Caco-2 (cell line): Measurements from ENCODE around the gene PKD2. TPM values are rescaled to one million over a fixed set of nuclear protein-coding genes. Genes with fewer than 3 reads are reported as not detected.
A peak's percentile ranks its signal among the peaks of the same experiment; 100 is the strongest.

ENCODE experiments used
- BruUV-seq: library from RNA; stranded (reverse); fragments of 400-500 nt; replicated peaks from 2 replicates; lab custom pipeline; 2021; lab: Mats Ljungman, UMichigan
- CTCF ChIA-PET: fragments of 300-600 bp; sonication (Branson Sonifier 250); formaldehyde crosslinking; loops from one replicate; lab custom pipeline; 2022; ENCODE audit warnings: antibody characterized with exemption; lab: Charles Lee
- POLR2A ChIA-PET: fragments of 300-600 bp; sonication (Branson Sonifier 250); formaldehyde crosslinking; loops from one replicate; lab custom pipeline; 2022; ENCODE audit warnings: antibody characterized with exemption; lab: Charles Lee
- DNase-seq, 2 experiments: peaks; one replicate each; pipeline versions ENCODE4 v3.0.0 to v3.0.0-alpha.2; 2020 to 2022
- H3K27me3 ChIP-seq: replicated peaks from 2 replicates; pipeline ENCODE4 v1.6.0; 2011; ENCODE audit warnings: low read length; ENCODE audit not compliant: control insufficient read depth, insufficient read depth
- H3K36me3 ChIP-seq: 2 replicates; pipeline ENCODE4 v1.5.1; 2011; ENCODE audit warnings: low read length; ENCODE audit not compliant: control insufficient read depth, insufficient read depth
- H3K4me1 ChIP-seq: fragments of 250-450 bp; sonication (Bioruptor Pico); 2 replicates; pipeline ENCODE4 v1.5.1; 2020; ENCODE audit warnings: mild to moderate bottlenecking
- H3K4me3 ChIP-seq: 2 replicates; pipeline ENCODE4 v1.5.1; 2011; ENCODE audit warnings: low read depth, mild to moderate bottlenecking, control low read depth, low read length
- H3K9me3 ChIP-seq: fragments of 250-450 bp; sonication (Bioruptor Pico); 2 replicates; pipeline ENCODE4 v1.5.1; 2020; ENCODE audit warnings: mild to moderate bottlenecking, moderate library complexity
- H3K27ac Mint-ChIP-seq: one replicate; pipeline ENCODE4 v1.8.0; 2022; ENCODE audit warnings: mixed read lengths; ENCODE audit not compliant: unreplicated experiment
- H3K27me3 Mint-ChIP-seq: one replicate; pipeline ENCODE4 v1.8.0; 2022; ENCODE audit warnings: mixed read lengths; ENCODE audit not compliant: insufficient read depth, unreplicated experiment
- H3K36me3 Mint-ChIP-seq: one replicate; pipeline ENCODE4 v1.8.0; 2022; ENCODE audit warnings: mild to moderate bottlenecking, mixed read lengths; ENCODE audit not compliant: insufficient read depth, unreplicated experiment
- H3K4me1 Mint-ChIP-seq: one replicate; pipeline ENCODE4 v1.8.0; 2022; ENCODE audit warnings: low read depth, mixed read lengths; ENCODE audit not compliant: unreplicated experiment
- H3K4me3 Mint-ChIP-seq: one replicate; pipeline ENCODE4 v1.8.0; 2022; ENCODE audit warnings: mild to moderate bottlenecking, moderate library complexity, mixed read lengths; ENCODE audit not compliant: unreplicated experiment
- H3K9me3 Mint-ChIP-seq: one replicate; pipeline ENCODE4 v1.8.0; 2022; ENCODE audit warnings: mixed read lengths; ENCODE audit not compliant: unreplicated experiment
- intact Hi-C: fragments of 100-400 bp; cut with micrococcal nuclease; formaldehyde crosslinking; loops from one replicate; pipeline ENCODE4 v1.10.0; 2022; ENCODE audit not compliant: unreplicated experiment
- total RNA-seq: library from RNA; stranded (reverse); gene quantifications from 2 replicates; pipeline ENCODE4 v1.2.3, GENCODE V29; 2022
- TF ChIP-seq, protein P1 (sequence below), 2 experiments: fragments of 200-600 bp in 1 of 2; IDR thresholded peaks; 1 replicate in 1 of 2; 2 replicates in 1 of 2; pipeline versions ENCODE4 v1.5.1 to v1.8.0; 2011 to 2022; ENCODE audit warnings: antibody characterized with exemption in 1 of 2, control low read depth in 1 of 2, inconsistent platforms in 1 of 2, low read depth in 1 of 2, low read length in 1 of 2, mild to moderate bottlenecking in 1 of 2, moderate library complexity in 1 of 2; ENCODE audit not compliant: insufficient read depth in 1 of 2, severe bottlenecking in 1 of 2, unreplicated experiment in 1 of 2

Gene PKD2
- total RNA-seq, 1 experiment from 2014 or later: 7.3 TPM

DNA sequence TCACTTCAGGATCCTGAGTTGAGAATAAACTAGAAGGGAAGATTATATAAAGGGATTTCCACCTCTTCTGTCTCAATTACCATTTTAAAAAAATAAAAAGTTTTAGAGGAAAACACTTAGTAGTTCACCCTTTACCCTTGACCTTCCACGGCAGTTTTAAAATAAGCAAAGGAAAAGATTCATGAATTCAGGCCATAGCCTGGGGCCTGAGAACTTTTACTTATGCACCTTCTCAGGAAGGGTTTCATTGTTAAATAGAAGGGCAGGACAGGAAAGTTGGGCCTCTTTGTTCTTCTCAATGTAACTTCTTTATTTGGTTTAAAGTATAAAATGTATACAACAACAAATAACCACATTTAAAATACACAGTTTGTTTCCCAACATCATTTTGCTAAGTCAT is 54.9 kb downstream of the PKD2 start:
- TF ChIP-seq, protein P1, sequence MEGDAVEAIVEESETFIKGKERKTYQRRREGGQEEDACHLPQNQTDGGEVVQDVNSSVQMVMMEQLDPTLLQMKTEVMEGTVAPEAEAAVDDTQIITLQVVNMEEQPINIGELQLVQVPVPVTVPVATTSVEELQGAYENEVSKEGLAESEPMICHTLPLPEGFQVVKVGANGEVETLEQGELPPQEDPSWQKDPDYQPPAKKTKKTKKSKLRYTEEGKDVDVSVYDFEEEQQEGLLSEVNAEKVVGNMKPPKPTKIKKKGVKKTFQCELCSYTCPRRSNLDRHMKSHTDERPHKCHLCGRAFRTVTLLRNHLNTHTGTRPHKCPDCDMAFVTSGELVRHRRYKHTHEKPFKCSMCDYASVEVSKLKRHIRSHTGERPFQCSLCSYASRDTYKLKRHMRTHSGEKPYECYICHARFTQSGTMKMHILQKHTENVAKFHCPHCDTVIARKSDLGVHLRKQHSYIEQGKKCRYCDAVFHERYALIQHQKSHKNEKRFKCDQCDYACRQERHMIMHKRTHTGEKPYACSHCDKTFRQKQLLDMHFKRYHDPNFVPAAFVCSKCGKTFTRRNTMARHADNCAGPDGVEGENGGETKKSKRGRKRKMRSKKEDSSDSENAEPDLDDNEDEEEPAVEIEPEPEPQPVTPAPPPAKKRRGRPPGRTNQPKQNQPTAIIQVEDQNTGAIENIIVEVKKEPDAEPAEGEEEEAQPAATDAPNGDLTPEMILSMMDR (IDR thresholded peaks at IDR 0.05; ENCODE audit: insufficient read depth in 1 of 2, low read depth in 1 of 2, low read length in 1 of 2, severe bottlenecking in 1 of 2, unreplicated experiment in 1 of 2): no peak
- H3K27me3 ChIP-seq: no peaks in the 10 kb centered on the region
- no peaks in the 10 kb centered on the region for H3K27me3 Mint-ChIP-seq
- H3K36me3 Mint-ChIP-seq: peaks cover 7% of the 10 kb centered on the region
- H3K4me3 ChIP-seq: no peak overlapping the region
- ChIA-PET POLR2A (no interaction called here), CTCF (no interaction called here)
- H3K4me1 ChIP-seq: peaks cover 45% of the 10 kb centered on the region
- no peak overlapping the region for H3K27ac Mint-ChIP-seq
- no TSS peak for BruUV-seq
- no peaks in the 10 kb centered on the region for H3K36me3 ChIP-seq
- intact Hi-C loops: no loop called here
- H3K9me3 ChIP-seq: no peaks in the 10 kb centered on the region
- no peak overlapping the region for H3K4me3 Mint-ChIP-seq
- H3K9me3 Mint-ChIP-seq: no peaks in the 10 kb centered on the region
- DNase-seq: no peak
- peaks cover 27% of the 10 kb centered on the region for H3K4me1 Mint-ChIP-seq

DNA sequence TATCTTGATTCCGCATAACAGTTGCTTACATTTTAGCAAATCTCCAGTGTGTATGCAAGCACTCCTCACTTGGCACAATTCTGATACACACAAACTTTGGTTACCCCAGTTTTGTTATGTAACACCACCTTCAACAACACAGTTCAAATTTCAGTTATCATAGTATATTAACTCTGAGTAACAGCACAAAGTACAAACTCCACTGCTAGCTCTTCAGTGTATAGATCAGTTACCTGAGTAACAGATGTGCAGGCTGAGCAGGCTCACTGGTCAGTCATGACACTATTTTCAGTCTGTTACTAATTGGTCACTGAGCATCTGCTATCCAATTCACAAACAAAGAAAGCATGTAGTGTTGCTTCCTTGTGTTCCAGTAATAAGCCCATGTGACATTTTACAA is 55.4 kb downstream of the PKD2 start:
- POLR2A ChIA-PET: no interaction called here
- Mint-ChIP-seq H3K4me1 (peaks cover 27% of the 10 kb centered on the region), H3K27me3 (no peaks in the 10 kb centered on the region), H3K27ac (peak overlapping the region; percentile 69), H3K4me3 (no peak overlapping the region), H3K9me3 (no peaks in the 10 kb centered on the region), H3K36me3 (peaks cover 13% of the 10 kb centered on the region)
- Histone ChIP-seq H3K4me3 (no peak overlapping the region), H3K27me3 (no peaks in the 10 kb centered on the region), H3K36me3 (no peaks in the 10 kb centered on the region), H3K9me3 (no peaks in the 10 kb centered on the region), H3K4me1 (peaks cover 45% of the 10 kb centered on the region)
- DNase-seq: no peak
- no TSS peak for BruUV-seq
- intact Hi-C loops: no loop called here
- CTCF ChIA-PET: no interaction called here
- TF ChIP-seq, protein P1 (IDR thresholded peaks at IDR 0.05; ENCODE audit: insufficient read depth in 1 of 2, low read depth in 1 of 2, low read length in 1 of 2, severe bottlenecking in 1 of 2, unreplicated experiment in 1 of 2): no peak

DNA sequence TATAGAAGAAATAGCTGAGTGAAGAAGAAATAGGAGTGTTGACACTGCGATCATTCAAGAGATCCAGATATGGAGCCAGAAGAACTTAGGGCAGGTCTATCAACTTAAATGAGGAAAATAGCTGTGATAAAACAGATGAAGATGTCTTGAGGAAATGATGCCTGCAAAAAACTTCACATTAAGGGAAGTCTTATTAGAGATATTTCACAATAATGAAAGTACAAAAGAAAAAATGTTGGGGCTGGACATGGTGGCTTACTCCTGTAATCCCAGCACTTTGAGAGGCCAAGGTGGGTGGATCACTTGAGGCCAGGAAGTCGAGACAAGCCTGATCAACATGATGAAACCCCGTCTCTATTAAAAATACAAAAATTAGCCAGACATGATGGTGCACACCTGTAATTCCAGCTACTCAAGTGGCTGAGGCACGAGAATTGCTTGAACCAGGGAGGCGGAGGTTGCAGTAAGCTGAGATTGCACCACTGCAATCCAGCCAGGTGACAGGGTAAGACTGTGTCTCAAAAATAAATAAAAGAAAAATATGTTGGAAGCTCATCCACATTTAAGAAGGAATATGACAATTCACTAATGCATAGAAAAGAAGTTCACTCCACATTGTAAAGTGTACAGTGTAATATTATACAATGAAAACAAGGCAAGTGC is 56.3 kb downstream of the PKD2 start:
- no TSS peak for BruUV-seq
- peaks cover 27% of the 10 kb centered on the region for H3K4me1 Mint-ChIP-seq
- peak overlapping the region; percentile 69 for H3K27ac Mint-ChIP-seq
- Histone ChIP-seq H3K4me3 (no peak overlapping the region), H3K36me3 (no peaks in the 10 kb centered on the region), H3K27me3 (no peaks in the 10 kb centered on the region), H3K4me1 (peaks cover 45% of the 10 kb centered on the region), H3K9me3 (0 out of 2 replicates have a peak, but pooled peaks cover 5% of the 10 kb centered on the region)
- no peaks in the 10 kb centered on the region for H3K9me3 Mint-ChIP-seq
- intact Hi-C loops: loop anchor here (2.0 kb wide), 2 partner anchors 45 to 81 kb away; no protein-coding TSS in a partner anchor
- H3K4me3 Mint-ChIP-seq: no peak overlapping the region
- no peak for DNase-seq
- CTCF ChIA-PET: interaction anchor here (0.8 kb wide), 1 partner anchor 148 kb away, joined by 3 read pairs; no protein-coding TSS in a partner anchor
- H3K36me3 Mint-ChIP-seq: peaks cover 14% of the 10 kb centered on the region
- POLR2A ChIA-PET: no interaction called here
- TF ChIP-seq, protein P1 (IDR thresholded peaks at IDR 0.05; ENCODE audit: insufficient read depth in 1 of 2, low read depth in 1 of 2, low read length in 1 of 2, severe bottlenecking in 1 of 2, unreplicated experiment in 1 of 2): no peak
- H3K27me3 Mint-ChIP-seq: no peaks in the 10 kb centered on the region
